GM13976 (cell line): ENCODE data around the gene NPSR1.
"Not testable (repeated sequence)": the region's sequence is repeated elsewhere in the genome, so short reads cannot be mapped to it uniquely, and the experiment has no call there.

Source experiments
- DNase-seq: peaks from one replicate; pipeline ENCODE4 v3.0.0; 2012; ENCODE audit warnings: low spot score
- CTCF ChIP-seq: IDR thresholded peaks from 2 replicates; pipeline ENCODE4 v1.5.1; 2012; ENCODE audit warnings: borderline replicate concordance, mild to moderate bottlenecking; ENCODE audit not compliant: insufficient read depth; ENCODE audit errors: extremely low read depth, missing control alignments, control extremely low read depth
- in situ Hi-C: fragments of 300-500 bp; cut with MboI; formaldehyde crosslinking; loops from one replicate; pipeline ENCODE4 v1.12.0; 2022; ENCODE audit warnings: low sequenced_read_pairs, mixed read lengths, inconsistent platforms; ENCODE audit not compliant: unreplicated experiment

NPSR1 gene

GRCh38 chr7:34846976-34847375 lies 189.0 kb downstream of the NPSR1 start:
- no peak for TF ChIP-seq CTCF
- DNase-seq = no peak
- in situ Hi-C loops = no loop called here

GRCh38 chr7:34848670-34849069 lies 190.7 kb downstream of the NPSR1 start:
- no peak for TF ChIP-seq CTCF
- no peak for DNase-seq
- in situ Hi-C loops = no loop called here

- in situ Hi-C loops = no loop called here
- no peak for DNase-seq
- TF ChIP-seq CTCF = no peak
Observed at GRCh38 chr7:34849163-34849960, 191.3 kb downstream of the NPSR1 start.

GRCh38 chr7:34849986-34850385 lies 192.0 kb downstream of the NPSR1 start:
- no peak for TF ChIP-seq CTCF
- in situ Hi-C loops = no loop called here
- DNase-seq = no peak

- TF ChIP-seq CTCF = no peak
- no peak for DNase-seq
- in situ Hi-C loops = no loop called here
Observed at GRCh38 chr7:34850681-34851080, 192.7 kb downstream of the NPSR1 start.

GRCh38 chr7:34851431-34851830 lies 193.4 kb downstream of the NPSR1 start:
- TF ChIP-seq CTCF = no peak
- no peak for DNase-seq
- in situ Hi-C loops = no loop called here

GRCh38 chr7:34858444-34858843 lies 200.4 kb downstream of the NPSR1 start:
- in situ Hi-C loops, DNase-seq: not testable (repeated sequence)

GRCh38 chr7:34859281-34859680 lies 201.3 kb downstream of the NPSR1 start:
- in situ Hi-C loops, DNase-seq: not testable (repeated sequence)

- DNase-seq, in situ Hi-C loops: not testable (repeated sequence)
Observed at GRCh38 chr7:34866222-34866621, 208.2 kb downstream of the NPSR1 start.

GRCh38 chr7:34867341-34867740 lies 209.3 kb downstream of the NPSR1 start:
- in situ Hi-C loops, DNase-seq: not testable (repeated sequence)

GRCh38 chr7:34868602-34869001 lies 210.6 kb downstream of the NPSR1 start:
- in situ Hi-C loops, DNase-seq: not testable (repeated sequence)
